Loucy (cell line): Measurements from ENCODE around the gene TBX10.
"Not testable (repeated sequence)": the region's sequence is repeated elsewhere in the genome, so short reads cannot be mapped to it uniquely, and the experiment has no call there.

ENCODE experiments used
- H2AFZ ChIP-seq: fragments of 200-600 bp; sonication (generic); 2 replicates; pipeline ENCODE4 v1.6.0; 2016; ENCODE audit warnings: antibody characterized with exemption, mild to moderate bottlenecking, low read length, moderate library complexity
- H3F3A ChIP-seq: fragments of 200-600 bp; 2 replicates; pipeline ENCODE4 v1.6.0; 2016; ENCODE audit warnings: antibody characterized with exemption, low read depth, mild to moderate bottlenecking
- H3K27me3 ChIP-seq: fragments of 200-600 bp; sonication (generic); 2 replicates; pipeline ENCODE4 v1.6.1; 2014; ENCODE audit warnings: low read length, mild to moderate bottlenecking; ENCODE audit not compliant: insufficient read depth, poor library complexity, severe bottlenecking
- H3K36me3 ChIP-seq: fragments of 200-600 bp; sonication (generic); 2 replicates; pipeline ENCODE4 v1.6.1; 2016; ENCODE audit warnings: low read length; ENCODE audit not compliant: insufficient read depth
- H3K4me1 ChIP-seq: fragments of 200-600 bp; sonication (generic); 2 replicates; pipeline ENCODE4 v1.5.1; 2014; ENCODE audit warnings: low read length, mild to moderate bottlenecking; ENCODE audit not compliant: insufficient read depth, poor library complexity, severe bottlenecking
- H3K4me2 ChIP-seq: fragments of 200-600 bp; sonication (generic); 2 replicates; pipeline ENCODE4 v1.6.0; 2014; ENCODE audit warnings: antibody characterized with exemption, low read length, low read depth, mild to moderate bottlenecking; ENCODE audit not compliant: poor library complexity, severe bottlenecking
- H3K4me3 ChIP-seq: fragments of 200-600 bp; sonication (generic); 2 replicates; pipeline ENCODE4 v1.5.1; 2014; ENCODE audit warnings: low read length, mild to moderate bottlenecking, mixed read lengths; ENCODE audit not compliant: poor library complexity, severe bottlenecking
- H3K79me2 ChIP-seq: fragments of 200-600 bp; sonication (generic); 2 replicates; pipeline ENCODE4 v1.6.1; 2014; ENCODE audit warnings: low read length; ENCODE audit not compliant: insufficient read depth
- H3K9ac ChIP-seq: fragments of 200-600 bp; sonication (generic); 2 replicates; pipeline ENCODE4 v1.6.0; 2014; ENCODE audit warnings: mild to moderate bottlenecking, low read depth, low read length, moderate library complexity; ENCODE audit not compliant: poor library complexity, severe bottlenecking
- H3K9me2 ChIP-seq: fragments of 200-600 bp; sonication (generic); replicated peaks from 2 replicates; pipeline ENCODE4 v1.6.1; 2016; ENCODE audit warnings: low read depth, low read length, mixed read lengths
- H3K9me3 ChIP-seq: fragments of 200-600 bp; sonication (generic); 2 replicates; pipeline ENCODE4 v1.6.1; 2014; ENCODE audit warnings: mild to moderate bottlenecking, antibody characterized with exemption, low read length, low read depth; ENCODE audit not compliant: insufficient read depth
- H4K20me1 ChIP-seq: fragments of 200-600 bp; sonication (generic); 2 replicates; pipeline ENCODE4 v1.6.0; 2014; ENCODE audit warnings: antibody characterized with exemption, low read length, mild to moderate bottlenecking; ENCODE audit not compliant: insufficient read depth, poor library complexity, severe bottlenecking

TBX10 gene

DNA sequence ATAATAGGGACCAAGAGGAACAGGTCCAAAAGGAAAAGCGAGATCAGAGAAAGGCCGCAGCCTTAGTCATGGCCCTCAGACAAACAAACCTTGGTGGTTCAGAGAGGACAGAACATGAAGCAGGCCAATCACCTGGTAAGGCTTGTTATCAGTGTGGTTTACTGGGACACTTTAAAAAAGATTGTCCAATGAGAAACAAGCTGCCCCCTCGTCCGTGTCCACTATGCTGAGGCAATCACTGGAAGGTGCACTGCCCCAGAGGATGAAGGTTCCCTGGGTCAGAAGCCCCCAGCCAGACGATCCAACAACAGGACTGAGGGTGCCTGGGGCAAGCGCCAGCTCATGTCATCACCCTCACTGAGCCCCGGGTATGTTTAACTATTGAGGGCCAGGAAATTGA, 16.7 kb downstream of the TBX10 start:
- not testable (repeated sequence) for H3K9ac ChIP-seq, H3K36me3 ChIP-seq, H2AFZ ChIP-seq, H3F3A ChIP-seq, H3K27me3 ChIP-seq, H3K9me2 ChIP-seq, H3K9me3 ChIP-seq
- Histone ChIP-seq H3K4me1 (peaks cover 12% of the 10 kb centered on the region), H3K4me2 (peak overlapping the region; percentile 69), H3K4me3 (peak overlapping the region; percentile 76), H3K79me2 (peaks cover 44% of the 10 kb centered on the region), H4K20me1 (peaks cover 12% of the 10 kb centered on the region)

DNA sequence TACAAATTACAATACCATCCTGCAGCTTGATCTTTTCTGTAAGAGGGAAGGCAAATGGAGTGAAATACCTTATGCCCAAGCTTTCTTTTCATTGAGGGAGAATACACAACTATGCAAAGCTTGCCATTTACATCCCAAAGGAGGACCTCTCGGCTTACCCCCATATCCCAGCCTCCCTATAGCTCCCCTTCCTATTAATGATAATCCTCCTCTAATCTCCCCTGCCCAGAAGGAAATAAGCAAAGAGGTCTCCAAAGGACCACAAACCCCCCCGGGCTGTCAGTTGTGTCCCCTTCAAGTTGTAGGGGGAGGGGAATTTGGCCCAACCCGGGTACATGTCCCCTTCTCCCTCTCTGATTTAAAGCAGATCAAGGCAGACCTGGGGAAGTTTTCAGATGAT, 17.6 kb downstream of the TBX10 start:
- Histone ChIP-seq H3K4me2 (peak overlapping the region; percentile 69), H3K4me3 (peak overlapping the region; percentile 76), H3K79me2 (peaks cover 34% of the 10 kb centered on the region), H3K9ac (peak overlapping the region; percentile 91)
- H3F3A ChIP-seq, H3K9me3 ChIP-seq, H3K4me1 ChIP-seq, H3K36me3 ChIP-seq, H4K20me1 ChIP-seq, H2AFZ ChIP-seq, H3K9me2 ChIP-seq, H3K27me3 ChIP-seq: not testable (repeated sequence)

GRCh38 chr11:67620621-67621020, 18.9 kb downstream of the TBX10 start:
- H4K20me1 ChIP-seq, H3K9me3 ChIP-seq, H3K4me1 ChIP-seq, H3K27me3 ChIP-seq, H2AFZ ChIP-seq, H3K9me2 ChIP-seq, H3F3A ChIP-seq, H3K36me3 ChIP-seq: not testable (repeated sequence)
- Histone ChIP-seq H3K79me2 (peaks cover 34% of the 10 kb centered on the region), H3K9ac (peak overlapping the region; percentile 91), H3K4me3 (peak overlapping the region; percentile 76), H3K4me2 (peak overlapping the region; percentile 60)

GRCh38 chr11:67619683-67620618, 19.6 kb downstream of the TBX10 start:
- H3K36me3 ChIP-seq, H3K9me2 ChIP-seq, H3F3A ChIP-seq, H3K9me3 ChIP-seq, H3K4me1 ChIP-seq, H2AFZ ChIP-seq, H3K27me3 ChIP-seq, H4K20me1 ChIP-seq: not testable (repeated sequence)
- Histone ChIP-seq H3K79me2 (peaks cover 31% of the 10 kb centered on the region), H3K4me3 (peak overlapping the region; percentile 76), H3K4me2 (peak overlapping the region; percentile 60), H3K9ac (peak overlapping the region; percentile 91)

DNA sequence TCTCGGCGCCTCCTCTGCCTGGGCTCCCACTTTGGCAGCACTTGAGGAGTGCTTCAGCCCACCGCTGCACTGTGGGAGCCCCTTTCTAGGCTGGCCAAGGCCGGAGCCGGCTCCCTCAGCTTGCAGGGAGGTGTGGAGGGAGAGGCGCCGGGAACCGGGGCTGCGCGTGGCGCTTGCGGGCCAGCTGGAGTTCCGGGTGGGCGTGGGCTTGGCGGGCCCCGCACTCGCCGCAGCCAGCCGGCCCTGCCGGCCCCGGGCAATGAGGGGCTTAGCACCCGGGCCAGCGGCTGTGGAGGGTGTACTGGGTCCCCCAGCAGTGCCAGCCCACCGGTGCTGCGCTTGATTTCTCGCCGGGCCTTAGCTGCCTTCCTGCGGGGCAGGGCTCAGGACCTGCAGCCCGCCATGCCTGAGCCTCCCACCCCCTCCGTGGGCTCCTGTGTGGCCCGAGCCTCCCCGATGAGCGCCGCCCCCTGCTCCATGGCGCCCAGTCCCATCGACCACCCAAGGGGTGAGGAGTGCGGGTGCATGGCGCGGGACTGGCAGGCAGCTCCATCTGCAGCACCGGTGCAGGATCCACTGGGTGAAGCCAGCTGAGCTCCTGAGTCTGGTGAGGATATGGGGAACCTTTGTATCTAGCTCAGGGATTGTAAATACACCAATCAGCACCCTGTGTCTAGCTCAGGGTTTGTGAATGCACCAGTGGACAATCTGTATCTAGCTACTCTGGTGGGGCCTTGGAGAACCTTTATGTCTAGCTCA, 20.5 kb downstream of the TBX10 start:
- H3K9ac ChIP-seq, H3K36me3 ChIP-seq, H3K4me2 ChIP-seq, H3K9me3 ChIP-seq, H4K20me1 ChIP-seq, H2AFZ ChIP-seq, H3K27me3 ChIP-seq, H3K4me3 ChIP-seq, H3K9me2 ChIP-seq, H3F3A ChIP-seq: not testable (repeated sequence)
- Histone ChIP-seq H3K79me2 (peaks cover 26% of the 10 kb centered on the region), H3K4me1 (peaks cover 11% of the 10 kb centered on the region)
